ENCODE results near the gene CACYBP.
"Not testable (repeated sequence)": the region's sequence is repeated elsewhere in the genome, so short reads cannot be mapped to it uniquely, and the experiment has no call there.

The CACYBP gene

GRCh38 chr1:175015243-175015642, 15.5 kb downstream of the CACYBP start:
- in situ Hi-C loops (cut with HindIII; ENCODE audit: low sequenced_read_pairs): no loop called here
- no peak overlapping the region for H3K4me3 ChIP-seq (ENCODE audit: low read depth, low read length)
- TF ChIP-seq CTCF (IDR thresholded peaks at IDR 0.05; ENCODE audit: low read depth, low read length, missing control alignments): no peak
- no peak for DNase-seq (ENCODE audit: low read depth)

GRCh38 chr1:175019524-175019923, 19.8 kb downstream of the CACYBP start:
- in situ Hi-C loops (cut with HindIII; ENCODE audit: low sequenced_read_pairs): no loop called here
- no peak for TF ChIP-seq CTCF (IDR thresholded peaks at IDR 0.05; ENCODE audit: low read depth, low read length, missing control alignments)
- DNase-seq (ENCODE audit: low read depth): no peak
- H3K4me3 ChIP-seq (ENCODE audit: low read depth, low read length): no peak overlapping the region

GRCh38 chr1:175023043-175023921, 23.5 kb downstream of the CACYBP start, which contains the start of gene MRPS14:
MRPS14 (minus strand) TSS chr1:175023425; CDS start chr1:175023408, 17 bp downstream.
- TF ChIP-seq CTCF (IDR thresholded peaks at IDR 0.05; ENCODE audit: low read depth, low read length, missing control alignments): no peak
- DNase-seq (ENCODE audit: low read depth): peak; percentile 96
- H3K4me3 ChIP-seq (ENCODE audit: low read depth, low read length): peak within 1 kb of the TSS; percentile 100
- in situ Hi-C loops (cut with HindIII; ENCODE audit: low sequenced_read_pairs): no loop called here

GRCh38 chr1:175023922-175024242, 24.1 kb downstream of the CACYBP start:
- in situ Hi-C loops (cut with HindIII; ENCODE audit: low sequenced_read_pairs); DNase-seq (ENCODE audit: low read depth): not testable (repeated sequence)
- peak overlapping the region; percentile 100 for H3K4me3 ChIP-seq (ENCODE audit: low read depth, low read length)

- H3K4me3 ChIP-seq (ENCODE audit: low read depth, low read length): no peak overlapping the region
- no peak for TF ChIP-seq CTCF (IDR thresholded peaks at IDR 0.05; ENCODE audit: low read depth, low read length, missing control alignments)
- DNase-seq (ENCODE audit: low read depth): no peak
- in situ Hi-C loops (cut with HindIII; ENCODE audit: low sequenced_read_pairs): no loop called here
These were observed 25.0 kb downstream of the CACYBP start for GRCh38 chr1:175024773-175025172.

DNA sequence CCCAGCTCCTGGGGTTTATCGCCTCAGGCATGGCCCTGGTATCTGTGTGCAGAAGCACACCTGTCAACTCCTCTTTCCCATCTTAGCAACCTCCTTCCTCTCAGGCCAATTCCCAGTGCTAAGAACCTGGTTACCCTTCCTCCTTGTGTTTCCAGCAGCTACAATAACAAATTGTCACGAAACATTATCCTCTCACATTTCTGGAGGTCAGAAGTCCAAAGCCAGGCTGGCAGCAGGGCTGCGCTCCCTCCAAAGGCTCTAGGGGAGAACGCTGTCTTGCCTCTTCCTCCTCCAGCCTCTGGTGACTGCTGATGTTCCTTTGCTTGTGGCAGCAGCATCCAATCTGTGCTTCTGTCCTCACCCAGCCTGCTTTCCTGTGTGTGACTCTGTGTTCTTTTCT, 34.2 kb downstream of the CACYBP start:
- DNase-seq (ENCODE audit: low read depth): no peak
- no peak for TF ChIP-seq CTCF (IDR thresholded peaks at IDR 0.05; ENCODE audit: low read depth, low read length, missing control alignments)
- in situ Hi-C loops (cut with HindIII; ENCODE audit: low sequenced_read_pairs): no loop called here
- no peak overlapping the region for H3K4me3 ChIP-seq (ENCODE audit: low read depth, low read length)

GRCh38 chr1:175034775-175035174, 35.0 kb downstream of the CACYBP start:
- in situ Hi-C loops (cut with HindIII; ENCODE audit: low sequenced_read_pairs): no loop called here
- H3K4me3 ChIP-seq (ENCODE audit: low read depth, low read length): no peak overlapping the region
- no peak for DNase-seq (ENCODE audit: low read depth)
- TF ChIP-seq CTCF (IDR thresholded peaks at IDR 0.05; ENCODE audit: low read depth, low read length, missing control alignments): no peak
